Measurements from ENCODE around the gene ARHGAP6. TPM values are rescaled to one million over a fixed set of nuclear protein-coding genes. Genes with fewer than 3 reads are reported as not detected.

Gene ARHGAP6
- total RNA-seq, 1 experiment from 2014 or later = 0.07 TPM

GRCh38 chrX:11567528-11568220 lies 98.0 kb downstream of the ARHGAP6 start:
- Histone ChIP-seq H3K79me1 (ENCODE audit: insufficient read depth, low read depth, low read length, poor library complexity, severe bottlenecking) (no peaks in the 10 kb centered on the region), H3K56ac (ENCODE audit: insufficient read length, low read depth, low read length) (no peak overlapping the region), H4K8ac (replicated peaks; ENCODE audit: insufficient read length, low read depth, low read length) (no peak overlapping the region), H2BK12ac (ENCODE audit: insufficient read length, low read depth, low read length) (no peak overlapping the region), H4K5ac (ENCODE audit: insufficient read length, low read depth, low read length) (no peak overlapping the region), H3K27me3 (ENCODE audit: insufficient read depth, low read length) (peaks cover 50% of the 10 kb centered on the region), H3K4me2 (ENCODE audit: insufficient read depth, insufficient read length, low read length) (no peak overlapping the region), H2BK5ac (ENCODE audit: insufficient read length, low read length) (no peak overlapping the region), H3K4ac (ENCODE audit: low read depth, low read length) (no peak overlapping the region), H2BK15ac (ENCODE audit: low read depth, low read length) (no peak overlapping the region), H3K9ac (ENCODE audit: extremely low read depth, insufficient read length, low read length) (no peak overlapping the region), H3K4me1 (ENCODE audit: insufficient read depth, low read length) (no peaks in the 10 kb centered on the region; the same call in 1 of the 2 replicates), H2AFZ (ENCODE audit: low read length) (no peak overlapping the region), H2BK20ac (ENCODE audit: low read depth, low read length, poor library complexity, severe bottlenecking) (no peak overlapping the region), H2BK120ac (ENCODE audit: low read depth, low read length, poor library complexity, severe bottlenecking) (no peak overlapping the region), H3T11ph (ENCODE audit: low read length) (no peak overlapping the region), H4K91ac (ENCODE audit: insufficient read length, low read depth, low read length) (no peak overlapping the region), H4K20me1 (ENCODE audit: control insufficient read depth, insufficient read depth, insufficient read length) (peaks cover 2% of the 10 kb centered on the region), H3K79me2 (ENCODE audit: insufficient read depth, low read length) (no peaks in the 10 kb centered on the region), H3K18ac (ENCODE audit: insufficient read length, low read depth, low read length) (no peak overlapping the region), H3K27ac (ENCODE audit: insufficient read length, low read depth, low read length) (no peak overlapping the region), H3K9me3 (ENCODE audit: control insufficient read depth, low read depth, low read length) (no peaks in the 10 kb centered on the region), H3K23ac (ENCODE audit: insufficient read length, low read depth, low read length) (no peak overlapping the region), H2AK5ac (ENCODE audit: insufficient read length, low read length) (no peak overlapping the region), H3K23me2 (ENCODE audit: insufficient read length, low read depth, low read length, poor library complexity, severe bottlenecking) (no peaks in the 10 kb centered on the region), H3K14ac (ENCODE audit: insufficient read depth, low read length) (no peak overlapping the region)
- no peak for TF ChIP-seq CTCF (conservative IDR thresholded peaks at IDR 0.05)
- Mint-ChIP-seq H3K27me3 (ENCODE audit: low read depth) (peaks cover 89% of the 10 kb centered on the region), H3K4me1 (peaks cover 8 to 11% of the 10 kb centered on the region in 2 experiments; a peak in 3 of 4 replicates), H3K27ac (no peak overlapping the region), H3K36me3 (ENCODE audit: insufficient read depth in 1 of 3, low read depth in 3 of 3) (peaks cover 0 to 2% (median 0%) of the 10 kb centered on the region in 3 experiments; a peak in 2 of 7 replicates), H3K9me3 (peaks cover 44 to 45% of the 10 kb centered on the region in 2 experiments), H3K4me3 (no peak overlapping the region)
- DNase-seq = no peak
- WGBS (ENCODE audit: extremely low coverage, insufficient read length, low lambda C conversion rate) = no CpG with 5 or more reads among the region's 7 CpGs

Data from H9 (cell line).